ENCODE measurements around the gene OTOP2. TPM values are rescaled to one million over a fixed set of nuclear protein-coding genes. Genes with fewer than 3 reads are reported as not detected.

The OTOP2 gene
- total and polyA plus RNA-seq, 9 of the 15 experiments (the other 6 are each of a cell fraction or from before 2014, with no cell fraction given), result 0.04 to 0.36 (median 0.14) TPM; not detected in 1

DNA sequence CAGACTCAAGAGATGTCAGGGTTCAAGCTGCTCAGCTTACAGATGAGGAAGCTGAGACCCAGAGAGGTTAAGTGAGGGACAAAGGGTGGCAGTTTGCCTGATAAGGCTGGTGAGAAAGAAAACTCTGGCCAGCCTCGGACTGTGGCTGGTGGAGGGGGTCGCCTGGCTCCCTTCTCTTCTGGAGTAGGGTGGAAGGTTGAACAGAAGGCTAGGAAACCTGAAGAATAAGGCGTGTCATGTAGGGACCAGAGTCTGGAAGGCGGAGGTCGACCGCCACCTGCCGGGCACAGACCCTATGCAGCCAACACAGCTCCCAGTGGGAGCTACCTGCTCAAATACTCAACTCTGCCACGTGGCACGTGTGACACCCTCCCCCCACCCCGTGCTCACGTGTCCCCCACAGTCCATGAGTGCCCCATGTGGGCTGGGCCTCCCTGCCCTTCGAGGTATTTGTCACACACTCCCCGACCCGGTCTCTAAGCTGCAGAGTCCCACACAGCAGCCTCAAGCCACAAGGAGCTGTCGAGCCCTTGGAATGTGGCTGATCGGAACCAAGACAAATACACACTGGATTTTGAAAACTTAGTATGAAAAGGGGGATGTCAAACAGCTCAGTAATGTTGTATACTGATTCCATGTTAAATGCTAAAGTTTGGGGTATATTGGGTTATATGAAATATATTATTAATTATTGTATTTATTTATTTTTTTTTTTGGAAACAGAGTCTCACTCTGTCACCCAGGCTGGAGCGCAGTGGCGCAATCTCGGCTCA lies 36.7 kb downstream of the OTOP2 start (continued):
- TF ChIP-seq ZSCAN32 (CRISPR knock-in tag; IDR thresholded peaks at IDR 0.05) (no peak), ZNF175 (CRISPR knock-in tag; IDR thresholded peaks at IDR 0.05; ENCODE audit: low read depth) (no peak), SIN3B (IDR thresholded peaks at IDR 0.05; ENCODE audit: low read depth) (no peak), ETV6 (IDR thresholded peaks at IDR 0.05; ENCODE audit: borderline replicate concordance in 1 of 2, low read depth in 2 of 2, low read length in 1 of 2) (no peak), ETV6 (CRISPR knock-in tag; IDR thresholded peaks at IDR 0.05; ENCODE audit: borderline replicate concordance) (peak; percentile 43; the same call in 1 of the 2 replicates), HNRNPK (IDR thresholded peaks at IDR 0.05; ENCODE audit: low read depth, low read length, poor library complexity, severe bottlenecking) (no peak), RHOXF2B (CRISPR knock-in tag; conservative IDR thresholded peaks at IDR 0.05) (no peak), ZBTB40 (IDR thresholded peaks at IDR 0.05) (no peak), ZBTB40 (CRISPR knock-in tag; IDR thresholded peaks at IDR 0.05) (no peak), CREB3 (tag; conservative IDR thresholded peaks at IDR 0.05; ENCODE audit: low read depth) (peak; percentile 90), ZNF778 (CRISPR knock-in tag; IDR thresholded peaks at IDR 0.05) (no peak), HBP1 (CRISPR knock-in tag; IDR thresholded peaks at IDR 0.05) (no peak), RBM39 (optimal IDR thresholded peaks at IDR 0.05; ENCODE audit: low read depth, low read length) (no peak), CBX1 (IDR thresholded peaks at IDR 0.05; ENCODE audit: low read depth) (no peak), NRF1 (conservative IDR thresholded peaks at IDR 0.05 in 1 of 2, IDR thresholded peaks at IDR 0.05 in 1 of 2) (no peak; a peak in 1 of 4 replicates), SMAD4 (CRISPR knock-in tag; conservative IDR thresholded peaks at IDR 0.05) (no peak), ZNF79 (CRISPR knock-in tag; IDR thresholded peaks at IDR 0.05; ENCODE audit: low read depth) (no peak)
